HG02970 (cell line): ENCODE measurements around the gene IL17A.

Experiments used
- ATAC-seq: cut with Tn5 transposase; IDR thresholded peaks from one replicate; pipeline ENCODE4 v1.9.1; 2021; ENCODE audit warnings: mild to moderate bottlenecking, moderate library complexity, moderate number of reproducible peaks; ENCODE audit not compliant: unreplicated experiment, low FRiP score

Gene IL17A

GRCh38 chr6:52186075-52186474, at the start of gene IL17A:
IL17A (plus strand) TSS chr6:52186375; CDS start chr6:52186432, 57 bp downstream.
- ATAC-seq: no peak

- ATAC-seq: no peak
These were observed 49.2 kb upstream of the IL17A start for GRCh38 chr6:52136934-52137467.

GRCh38 chr6:52138284-52138683, 47.9 kb upstream of the IL17A start:
- ATAC-seq: no peak

- no peak for ATAC-seq
These were observed 46.0 kb upstream of the IL17A start for GRCh38 chr6:52139985-52140680.

- ATAC-seq: no peak
These were observed 44.6 kb upstream of the IL17A start for GRCh38 chr6:52141596-52141995.

GRCh38 chr6:52142556-52142955, 43.6 kb upstream of the IL17A start:
- no peak for ATAC-seq

GRCh38 chr6:52143551-52143950, 42.6 kb upstream of the IL17A start:
- ATAC-seq: no peak

GRCh38 chr6:52144196-52145076, 41.7 kb upstream of the IL17A start:
- no peak for ATAC-seq

- ATAC-seq: no peak
These were observed 39.2 kb upstream of the IL17A start for GRCh38 chr6:52146851-52147445.

GRCh38 chr6:52149076-52149475, 37.1 kb upstream of the IL17A start:
- no peak for ATAC-seq

- no peak for ATAC-seq
These were observed 36.2 kb upstream of the IL17A start for GRCh38 chr6:52149949-52150348.

- no peak for ATAC-seq
These were observed 34.1 kb upstream of the IL17A start for GRCh38 chr6:52152070-52152423.

GRCh38 chr6:52152711-52153160, 33.4 kb upstream of the IL17A start:
- ATAC-seq: no peak

- ATAC-seq: no peak
These were observed 31.8 kb upstream of the IL17A start for GRCh38 chr6:52154381-52154780.

- peak; percentile 81 for ATAC-seq
These were observed 30.2 kb upstream of the IL17A start for GRCh38 chr6:52155791-52156576.

- no peak for ATAC-seq
These were observed 28.8 kb upstream of the IL17A start for GRCh38 chr6:52157301-52157941.

GRCh38 chr6:52160472-52161104, 25.6 kb upstream of the IL17A start:
- ATAC-seq: no peak

- ATAC-seq: no peak
These were observed 24.3 kb upstream of the IL17A start for GRCh38 chr6:52161689-52162438.
